Activated naive CD4-positive, alpha-beta T cell treated with anti-CD3 and anti-CD28 coated beads, Interleukin-2, amount 50 U/mL, for 72 hours (primary cell): ENCODE results near the gene FOXF1. TPM values are rescaled to one million over a fixed set of nuclear protein-coding genes. Genes with fewer than 3 reads are reported as not detected.

Experiments used
- ATAC-seq, 2 donors: fragments of 150-1000 bp; cut with Tn5 transposase; 2 replicates each; pipeline ENCODE4 v1.10.0; 2021; ENCODE audit warnings: mild to moderate bottlenecking in 2 of 2, moderate library complexity in 2 of 2
- DNase-seq, 2 donors: peaks; one replicate each; pipeline ENCODE4 v3.0.0; 2021 to 2022; ENCODE audit warnings: low spot score in 2 of 2
- H3K27ac Mint-ChIP-seq, 2 donors: one replicate each; pipeline ENCODE4 v1.8.0; 2022; ENCODE audit warnings: mild to moderate bottlenecking in 2 of 2, mixed read lengths in 2 of 2
- H3K36me3 Mint-ChIP-seq, 2 donors: one replicate each; pipeline ENCODE4 v1.8.0; 2022; ENCODE audit warnings: mixed read lengths in 2 of 2
- H3K9me3 Mint-ChIP-seq, 2 donors: one replicate each; pipeline ENCODE4 v1.8.0; 2022; ENCODE audit warnings: mixed read lengths in 2 of 2
- total RNA-seq, 2 donors: library from RNA; stranded (reverse); gene quantifications; one replicate each; pipeline ENCODE4 v1.2.3, GENCODE V29; 2022

Gene FOXF1
- total RNA-seq, 2 donors from 2014 or later = not detected

GRCh38 chr16:86485746-86486145, 24.6 kb upstream of the FOXF1 start:
- DNase-seq (no peak), ATAC-seq (no peak)
- Mint-ChIP-seq H3K27ac (no peak overlapping the region), H3K36me3 (no peaks in the 10 kb centered on the region), H3K9me3 (peaks cover 0 to 4% of the 10 kb centered on the region in 2 donors)

DNA sequence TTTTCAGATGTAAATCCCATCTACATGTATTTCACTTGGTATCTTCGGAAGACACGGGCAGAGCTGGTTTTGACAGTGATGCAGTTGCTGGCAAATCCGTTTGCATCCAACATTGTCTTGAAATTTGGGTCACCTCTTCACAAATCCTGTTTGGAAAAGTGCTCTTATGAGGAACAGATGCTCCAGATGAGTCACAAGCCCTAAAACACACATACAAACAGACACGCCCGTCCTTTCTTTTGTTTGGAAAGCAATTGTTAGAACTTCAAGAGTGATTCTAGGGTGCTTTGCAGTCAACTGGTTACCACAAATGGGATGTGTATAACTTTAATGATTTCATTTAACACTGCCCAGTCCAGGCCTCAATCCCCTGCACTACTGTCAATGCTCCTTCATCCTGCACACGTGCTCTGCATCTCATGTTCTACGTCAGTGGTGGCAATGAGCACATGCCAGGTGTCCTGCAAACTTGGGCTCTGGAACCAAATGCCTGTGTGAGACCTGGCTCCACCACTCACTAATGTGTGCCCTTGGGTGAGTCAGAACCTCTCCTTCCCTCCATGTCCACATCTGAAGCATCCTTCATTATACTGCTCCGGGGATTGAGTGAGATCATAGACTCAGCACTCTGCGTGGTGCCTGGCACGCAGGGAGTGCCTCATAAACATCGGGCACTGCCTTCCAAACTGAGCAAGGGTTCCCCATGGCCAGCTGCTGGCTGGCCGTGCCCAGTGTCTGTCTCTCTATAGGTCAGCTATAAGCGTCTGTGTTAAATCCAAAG, 19.3 kb upstream of the FOXF1 start:
- ATAC-seq = no peak
- no peaks in the 10 kb centered on the region for H3K9me3 Mint-ChIP-seq

GRCh38 chr16:86491640-86492023, 18.7 kb upstream of the FOXF1 start:
- H3K9me3 Mint-ChIP-seq = no peaks in the 10 kb centered on the region
- H3K27ac Mint-ChIP-seq = no peak overlapping the region
- ATAC-seq (no peak), DNase-seq (no peak)
- H3K36me3 Mint-ChIP-seq = no peaks in the 10 kb centered on the region

More for the DNA sequence above, 19.3 kb upstream of the FOXF1 start:
- DNase-seq = no peak
- no peak overlapping the region for H3K27ac Mint-ChIP-seq
- no peaks in the 10 kb centered on the region for H3K36me3 Mint-ChIP-seq

DNA sequence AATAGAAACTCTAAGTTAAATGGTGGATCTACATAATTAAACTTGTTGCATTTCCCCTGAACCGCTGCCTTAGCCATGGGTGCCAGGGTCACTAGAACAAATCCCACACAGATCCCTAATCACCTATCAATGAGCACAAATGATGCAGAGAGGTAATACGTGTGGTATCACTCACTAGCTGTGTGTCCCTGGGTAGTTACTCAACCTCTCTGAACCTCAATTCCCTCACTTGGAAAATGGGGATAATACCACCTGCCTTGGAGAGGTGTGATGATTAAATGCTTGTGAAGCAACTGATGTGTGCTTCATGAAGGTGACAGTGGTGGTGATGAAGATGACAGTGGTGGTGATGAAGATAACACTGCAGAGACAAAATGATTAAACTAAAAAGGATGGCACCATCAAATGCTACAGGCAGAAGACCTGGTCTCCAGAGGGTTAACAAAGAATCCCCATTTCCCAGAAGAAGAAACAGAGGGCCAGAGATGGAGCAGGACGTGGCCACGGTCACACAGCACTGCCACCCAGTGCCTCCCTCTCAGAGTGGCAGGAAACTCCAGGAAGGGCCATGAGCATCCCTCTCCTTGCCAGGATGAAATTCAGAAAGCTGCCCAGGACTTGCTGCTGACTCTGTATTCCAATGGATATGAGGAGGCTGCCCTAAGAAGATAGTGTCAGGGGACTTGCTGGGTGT, 17.9 kb upstream of the FOXF1 start:
- Mint-ChIP-seq H3K9me3 (no peaks in the 10 kb centered on the region), H3K27ac (no peak overlapping the region), H3K36me3 (no peaks in the 10 kb centered on the region)
- DNase-seq = no peak
- ATAC-seq = no peak

DNA sequence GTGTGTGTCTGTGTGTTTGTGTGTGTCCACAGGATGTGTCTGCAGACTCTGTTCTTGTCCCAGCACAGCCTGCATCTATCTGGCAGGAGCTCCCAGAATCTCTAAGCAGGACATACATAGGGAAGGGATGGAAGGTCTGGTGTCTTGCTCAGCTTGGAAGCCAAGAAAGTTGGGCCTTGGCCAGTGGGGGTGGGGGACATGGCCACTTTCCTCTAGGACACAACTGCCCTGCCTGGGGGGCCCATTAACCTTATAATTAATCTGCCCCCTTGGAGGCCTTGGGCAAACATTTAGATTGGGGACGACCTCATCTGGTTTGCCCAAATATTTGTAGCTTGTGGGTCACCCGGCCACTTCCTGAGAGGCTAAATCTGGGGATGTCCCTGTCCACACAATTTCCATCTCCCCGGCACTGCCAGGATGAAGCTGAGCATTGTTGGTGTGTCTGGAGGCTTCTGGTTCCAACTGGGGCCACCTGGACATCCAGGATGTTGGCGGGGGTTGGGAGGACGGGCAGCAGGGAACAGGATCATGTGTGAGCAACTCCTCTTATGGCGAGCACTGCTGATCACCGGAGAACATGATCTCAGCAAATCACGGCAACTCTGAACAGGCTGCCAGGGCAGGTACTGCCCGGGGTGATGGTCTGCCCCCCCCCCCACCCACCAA, 17.2 kb upstream of the FOXF1 start:
- DNase-seq (no peak), ATAC-seq (no peak)
- Mint-ChIP-seq H3K27ac (no peak overlapping the region), H3K9me3 (no peaks in the 10 kb centered on the region), H3K36me3 (no peaks in the 10 kb centered on the region)

- no peaks in the 10 kb centered on the region for H3K36me3 Mint-ChIP-seq
- no peak for DNase-seq
- ATAC-seq = no peak
- no peaks in the 10 kb centered on the region for H3K9me3 Mint-ChIP-seq
- H3K27ac Mint-ChIP-seq = no peak overlapping the region
Observed at GRCh38 chr16:86494039-86494564, 16.2 kb upstream of the FOXF1 start.

- ATAC-seq (no peak), DNase-seq (no peak)
- Mint-ChIP-seq H3K36me3 (no peaks in the 10 kb centered on the region), H3K27ac (no peak overlapping the region), H3K9me3 (no peaks in the 10 kb centered on the region)
Observed at GRCh38 chr16:86494565-86495356, 15.6 kb upstream of the FOXF1 start.

DNA sequence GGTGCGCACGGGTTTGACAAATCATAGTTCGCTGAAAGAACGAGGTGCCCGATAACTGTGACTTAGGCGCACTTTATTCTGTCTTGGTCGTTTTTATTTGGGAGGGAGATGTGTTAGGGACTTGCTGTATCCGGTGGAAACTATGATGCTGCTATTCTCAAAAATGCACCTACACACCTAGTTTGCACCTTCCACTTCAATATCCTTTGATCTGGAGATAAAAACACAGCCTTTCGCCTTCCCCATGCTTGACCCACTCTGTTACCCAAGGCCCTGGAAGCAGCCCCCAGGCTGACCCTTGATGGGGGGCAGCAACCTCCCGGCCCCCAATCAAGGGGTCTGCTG, 15.0 kb upstream of the FOXF1 start:
- no peak for ATAC-seq
- no peak overlapping the region for H3K27ac Mint-ChIP-seq
- DNase-seq = no peak
- H3K9me3 Mint-ChIP-seq = no peaks in the 10 kb centered on the region
- no peaks in the 10 kb centered on the region for H3K36me3 Mint-ChIP-seq

GRCh38 chr16:86495756-86496261, 14.5 kb upstream of the FOXF1 start:
- no peak for DNase-seq
- no peak for ATAC-seq
- Mint-ChIP-seq H3K36me3 (no peaks in the 10 kb centered on the region), H3K27ac (peak overlapping the region in 1 of 2 donors; percentile 50), H3K9me3 (no peaks in the 10 kb centered on the region)

GRCh38 chr16:86496262-86496928, 13.9 kb upstream of the FOXF1 start:
- Mint-ChIP-seq H3K27ac (peak overlapping the region in 1 of 2 donors; percentile 92), H3K36me3 (no peaks in the 10 kb centered on the region), H3K9me3 (no peaks in the 10 kb centered on the region)
- no peak for ATAC-seq
- no peak for DNase-seq

DNA sequence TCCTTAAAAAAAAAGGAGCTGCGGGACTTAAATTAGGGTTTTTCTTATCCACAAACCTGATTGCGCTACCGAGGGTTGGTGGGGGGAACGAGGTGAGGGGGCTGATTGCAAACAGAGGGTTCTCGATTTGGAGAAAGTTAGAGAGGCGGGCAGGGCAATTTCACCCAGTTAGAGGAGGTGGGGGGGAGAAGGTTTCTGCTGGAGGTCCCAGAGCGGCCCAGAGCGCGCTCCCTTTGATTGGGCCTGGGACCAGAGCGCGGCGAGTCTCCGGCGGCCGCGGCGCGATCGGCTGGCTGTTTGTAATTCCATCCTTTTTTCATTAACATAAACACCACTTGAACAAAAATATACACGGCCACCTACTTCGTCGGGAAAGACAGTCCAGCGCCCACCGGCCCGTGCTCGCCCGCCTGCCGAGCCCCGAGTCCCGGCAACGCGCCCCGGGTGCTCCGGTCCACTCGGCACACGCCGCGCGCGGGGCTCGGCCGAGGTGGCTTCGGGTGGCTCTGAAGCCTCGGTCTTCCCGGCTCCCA, 13.3 kb upstream of the FOXF1 start:
- H3K36me3 Mint-ChIP-seq = no peaks in the 10 kb centered on the region
- H3K9me3 Mint-ChIP-seq = no peaks in the 10 kb centered on the region
- peak overlapping the region in 1 of 2 donors; percentile 92 for H3K27ac Mint-ChIP-seq

GRCh38 chr16:86497551-86498021, 12.7 kb upstream of the FOXF1 start:
- no peak for DNase-seq
- ATAC-seq = no peak
- Mint-ChIP-seq H3K36me3 (no peaks in the 10 kb centered on the region), H3K27ac (no peak overlapping the region), H3K9me3 (no peaks in the 10 kb centered on the region)

More for the DNA sequence above, 13.3 kb upstream of the FOXF1 start:
- no peak for ATAC-seq
- no peak for DNase-seq

DNA sequence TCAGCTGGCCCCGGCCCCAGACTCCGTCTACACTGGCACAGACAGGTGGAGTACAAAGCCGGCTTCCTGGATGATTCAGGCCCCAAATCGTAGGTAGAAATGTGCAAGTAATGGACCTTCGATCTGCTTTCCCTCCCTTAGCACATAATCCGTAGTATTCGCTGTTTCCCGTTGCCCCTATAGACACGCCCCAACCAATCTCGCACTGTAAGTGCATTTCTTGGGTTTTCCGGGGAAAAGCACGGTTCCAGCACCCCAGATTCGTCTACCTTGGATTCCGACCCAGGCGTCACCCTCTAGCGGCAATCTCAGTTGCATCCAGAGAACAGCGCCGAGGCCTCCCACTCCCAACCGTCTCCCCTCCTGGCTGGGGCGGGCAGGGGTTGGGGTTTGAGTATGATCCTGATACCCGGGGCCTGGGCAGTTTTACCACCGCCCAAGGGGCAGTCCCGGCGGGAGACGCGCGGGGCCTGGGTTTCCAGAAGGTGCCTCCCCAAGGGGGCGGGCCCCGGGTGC, 12.1 kb upstream of the FOXF1 start:
- DNase-seq (no peak), ATAC-seq (no peak)
- Mint-ChIP-seq H3K36me3 (no peaks in the 10 kb centered on the region), H3K9me3 (no peaks in the 10 kb centered on the region), H3K27ac (no peak overlapping the region)

DNA sequence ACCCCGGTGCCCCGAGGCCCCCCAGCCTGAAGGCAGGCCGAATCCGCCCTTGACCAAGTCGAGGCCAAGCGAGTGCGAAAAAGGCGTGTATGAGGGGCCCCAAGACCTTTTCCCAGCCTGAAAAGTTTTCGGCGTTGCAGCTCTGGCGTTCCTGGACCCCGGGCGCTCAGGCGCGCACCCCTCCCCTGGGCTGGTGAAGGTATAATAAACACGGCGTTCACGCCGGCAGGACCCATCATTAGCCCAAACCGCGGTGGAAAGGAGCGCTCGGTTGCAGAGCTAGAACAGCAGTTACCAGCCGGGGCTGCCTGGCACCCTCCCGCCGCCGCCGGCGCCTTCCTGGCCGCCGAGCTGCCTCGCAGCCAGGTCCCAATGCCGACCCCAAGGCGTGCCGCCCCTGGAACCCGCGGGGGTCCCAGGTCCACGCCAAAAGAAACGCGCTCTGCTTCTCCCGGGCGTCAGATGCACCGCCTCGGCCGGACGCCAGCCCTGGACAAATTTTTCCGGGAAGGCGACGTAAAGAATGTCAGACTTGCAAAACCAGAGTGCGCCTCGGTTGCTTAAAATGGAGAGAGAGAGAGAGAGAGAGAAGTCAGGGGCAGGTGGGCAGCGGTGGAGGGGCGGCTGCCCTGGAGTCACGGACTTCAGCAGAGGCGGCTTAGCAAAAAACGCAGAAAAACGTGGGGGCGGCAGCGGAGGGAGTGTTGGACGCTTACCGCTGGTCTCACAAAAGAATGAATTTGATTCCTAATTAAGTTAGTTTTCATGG, 11.5 kb upstream of the FOXF1 start:
- Mint-ChIP-seq H3K27ac (peak overlapping the region in 1 of 2 donors; percentile 74), H3K36me3 (no peaks in the 10 kb centered on the region), H3K9me3 (no peaks in the 10 kb centered on the region)
- ATAC-seq (no peak), DNase-seq (peak in 1 of 2 donors; percentile 18)

DNA sequence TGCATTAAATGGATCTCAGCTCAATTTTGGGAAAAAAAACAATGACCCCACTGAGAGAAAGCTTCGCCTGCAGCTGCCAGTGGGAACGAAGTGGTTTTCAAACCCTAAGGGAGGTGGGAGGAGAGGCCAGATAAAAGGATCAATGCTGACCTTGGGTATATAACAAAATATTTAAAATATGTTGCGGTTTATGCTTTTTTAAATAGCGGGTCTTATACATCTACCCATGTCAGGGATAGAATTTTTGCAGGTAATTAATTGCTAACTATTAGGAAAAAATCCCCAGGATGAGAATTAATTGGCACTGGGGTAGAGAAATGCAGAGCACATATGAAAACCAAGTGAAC, 10.9 kb upstream of the FOXF1 start:
- Mint-ChIP-seq H3K27ac (peak overlapping the region in 1 of 2 donors; percentile 74), H3K36me3 (no peaks in the 10 kb centered on the region), H3K9me3 (no peaks in the 10 kb centered on the region)
- DNase-seq (no peak), ATAC-seq (no peak)
